ENCODE data around the gene C17orf114.

DNA sequence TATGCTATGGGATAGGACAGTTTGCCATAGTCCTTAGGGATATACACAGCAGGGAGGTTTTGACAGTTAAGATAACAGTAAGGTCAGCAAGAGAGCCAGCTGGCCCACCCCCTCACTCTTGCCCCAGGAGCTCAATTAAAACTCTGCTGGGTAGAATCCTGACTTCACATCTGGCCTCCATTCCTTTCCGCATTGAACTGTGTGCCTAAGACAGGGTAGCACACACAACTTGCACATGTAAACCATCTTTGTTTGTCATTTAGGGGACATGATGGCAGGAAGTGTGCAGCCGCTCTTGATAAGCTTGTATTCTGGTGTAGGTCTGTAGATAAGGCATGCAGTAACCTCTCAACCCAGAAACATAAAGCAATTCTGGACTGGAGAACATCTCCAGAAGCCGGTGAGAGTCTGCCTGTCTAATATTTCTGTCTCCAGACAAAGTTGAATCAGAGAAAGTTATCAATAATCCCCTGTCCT is 36.2 kb upstream of the C17orf114 start:
- TF ChIP-seq JUN (IDR thresholded peaks at IDR 0.05) (no peak), POLR2A (IDR thresholded peaks at IDR 0.05; ENCODE audit: low read length) (no peak), CEBPB (IDR thresholded peaks at IDR 0.05) (no peak), HDAC2 (IDR thresholded peaks at IDR 0.05) (no peak), EHMT2 (IDR thresholded peaks at IDR 0.05; ENCODE audit: low read depth) (no peak)
- TF ChIP-seq, protein P1, sequence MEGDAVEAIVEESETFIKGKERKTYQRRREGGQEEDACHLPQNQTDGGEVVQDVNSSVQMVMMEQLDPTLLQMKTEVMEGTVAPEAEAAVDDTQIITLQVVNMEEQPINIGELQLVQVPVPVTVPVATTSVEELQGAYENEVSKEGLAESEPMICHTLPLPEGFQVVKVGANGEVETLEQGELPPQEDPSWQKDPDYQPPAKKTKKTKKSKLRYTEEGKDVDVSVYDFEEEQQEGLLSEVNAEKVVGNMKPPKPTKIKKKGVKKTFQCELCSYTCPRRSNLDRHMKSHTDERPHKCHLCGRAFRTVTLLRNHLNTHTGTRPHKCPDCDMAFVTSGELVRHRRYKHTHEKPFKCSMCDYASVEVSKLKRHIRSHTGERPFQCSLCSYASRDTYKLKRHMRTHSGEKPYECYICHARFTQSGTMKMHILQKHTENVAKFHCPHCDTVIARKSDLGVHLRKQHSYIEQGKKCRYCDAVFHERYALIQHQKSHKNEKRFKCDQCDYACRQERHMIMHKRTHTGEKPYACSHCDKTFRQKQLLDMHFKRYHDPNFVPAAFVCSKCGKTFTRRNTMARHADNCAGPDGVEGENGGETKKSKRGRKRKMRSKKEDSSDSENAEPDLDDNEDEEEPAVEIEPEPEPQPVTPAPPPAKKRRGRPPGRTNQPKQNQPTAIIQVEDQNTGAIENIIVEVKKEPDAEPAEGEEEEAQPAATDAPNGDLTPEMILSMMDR (IDR thresholded peaks at IDR 0.05): no peak
- TF ChIP-seq, protein P2, sequence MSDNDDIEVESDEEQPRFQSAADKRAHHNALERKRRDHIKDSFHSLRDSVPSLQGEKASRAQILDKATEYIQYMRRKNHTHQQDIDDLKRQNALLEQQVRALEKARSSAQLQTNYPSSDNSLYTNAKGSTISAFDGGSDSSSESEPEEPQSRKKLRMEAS (IDR thresholded peaks at IDR 0.05): no peak
- TF ChIP-seq, protein P3, sequence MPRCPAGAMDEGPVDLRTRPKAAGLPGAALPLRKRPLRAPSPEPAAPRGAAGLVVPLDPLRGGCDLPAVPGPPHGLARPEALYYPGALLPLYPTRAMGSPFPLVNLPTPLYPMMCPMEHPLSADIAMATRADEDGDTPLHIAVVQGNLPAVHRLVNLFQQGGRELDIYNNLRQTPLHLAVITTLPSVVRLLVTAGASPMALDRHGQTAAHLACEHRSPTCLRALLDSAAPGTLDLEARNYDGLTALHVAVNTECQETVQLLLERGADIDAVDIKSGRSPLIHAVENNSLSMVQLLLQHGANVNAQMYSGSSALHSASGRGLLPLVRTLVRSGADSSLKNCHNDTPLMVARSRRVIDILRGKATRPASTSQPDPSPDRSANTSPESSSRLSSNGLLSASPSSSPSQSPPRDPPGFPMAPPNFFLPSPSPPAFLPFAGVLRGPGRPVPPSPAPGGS (IDR thresholded peaks at IDR 0.05): no peak

Measured in A549 (cell line).